SU-DHL-6 (cell line): Measurements from ENCODE around the gene FNIP2.

Experiments used
- CTCF ChIP-seq: fragments of 200-600 bp; sonication (generic); IDR thresholded peaks from one replicate; pipeline ENCODE4 v1.5.1; 2017; ENCODE audit warnings: antibody characterized with exemption, mild to moderate bottlenecking, low read length, moderate library complexity; ENCODE audit not compliant: insufficient read depth, poor library complexity, severe bottlenecking
- EZH2phosphoT487 ChIP-seq: fragments of 200-600 bp; sonication (generic), shearing (Covaris generic); conservative IDR thresholded peaks from 2 replicates; pipeline ENCODE4 v1.6.1; 2018; ENCODE audit warnings: mild to moderate bottlenecking, antibody characterized with exemption, low read length, moderate library complexity, mixed read lengths

- TF ChIP-seq CTCF (no peak), EZH2phosphoT487 (no peak)
Measured at GRCh38 chr4:158903079-158903456, 134.2 kb downstream of the FNIP2 start.
